BLaER1 (cell line): ENCODE data around the gene WSB2.
"Not testable (repeated sequence)": the region's sequence is repeated elsewhere in the genome, so short reads cannot be mapped to it uniquely, and the experiment has no call there.

Experiments used
- H3K27ac ChIP-seq: shearing (Covaris generic); formaldehyde crosslinking; 2 replicates; pipeline ENCODE4 v1.8.1; 2022
- H3K27me3 ChIP-seq: shearing (Covaris generic); formaldehyde crosslinking; 2 replicates; pipeline ENCODE4 v1.8.1; 2022
- H3K36me3 ChIP-seq: shearing (Covaris generic); formaldehyde crosslinking; 2 replicates; pipeline ENCODE4 v1.8.1; 2022
- H3K4me1 ChIP-seq: shearing (Covaris generic); formaldehyde crosslinking; 2 replicates; pipeline ENCODE4 v1.8.1; 2022
- H3K4me2 ChIP-seq: shearing (Covaris generic); formaldehyde crosslinking; 2 replicates; pipeline ENCODE4 v1.8.1; 2022
- H3K4me3 ChIP-seq: shearing (Covaris generic); formaldehyde crosslinking; 2 replicates; pipeline ENCODE4 v1.8.1; 2022
- H3K9ac ChIP-seq: shearing (Covaris generic); formaldehyde crosslinking; 2 replicates; pipeline ENCODE4 v1.8.1; 2022
- H3K9me3 ChIP-seq: shearing (Covaris generic); formaldehyde crosslinking; 2 replicates; pipeline ENCODE4 v1.8.1; 2022
- H4K20me1 ChIP-seq: shearing (Covaris generic); formaldehyde crosslinking; 2 replicates; pipeline ENCODE4 v1.8.1; 2022
- Cebpa-rat ChIP-seq: shearing (Covaris generic); IDR thresholded peaks from 2 replicates; pipeline ENCODE4 v1.8.1; 2022

The WSB2 gene

GRCh38 chr12:118020036-118020435 is 40.9 kb downstream of the WSB2 start:
- H3K27ac ChIP-seq = no peak overlapping the region
- TF ChIP-seq Cebpa-rat = no peak
- H3K4me3 ChIP-seq = no peak overlapping the region
- H3K9me3 ChIP-seq = no peaks in the 10 kb centered on the region
- H4K20me1 ChIP-seq = no peaks in the 10 kb centered on the region
- no peak overlapping the region for H3K9ac ChIP-seq
- peaks cover 37% of the 10 kb centered on the region for H3K4me1 ChIP-seq
- peaks cover 64% of the 10 kb centered on the region for H3K36me3 ChIP-seq
- no peaks in the 10 kb centered on the region for H3K27me3 ChIP-seq
- H3K4me2 ChIP-seq = no peak overlapping the region

- Histone ChIP-seq H3K4me2 (peak overlapping the region; percentile 93), H3K36me3 (peaks cover 45% of the 10 kb centered on the region), H3K27me3 (no peaks in the 10 kb centered on the region), H3K4me3 (peak overlapping the region; percentile 94), H3K9ac (peak overlapping the region; percentile 94), H4K20me1 (no peaks in the 10 kb centered on the region), H3K4me1 (peaks cover 37% of the 10 kb centered on the region), H3K27ac (no peak overlapping the region), H3K9me3 (no peaks in the 10 kb centered on the region)
- TF ChIP-seq Cebpa-rat = no peak
Observed at GRCh38 chr12:118017926-118018325, 43.1 kb downstream of the WSB2 start.

- peaks cover 33% of the 10 kb centered on the region for H3K36me3 ChIP-seq
- H3K4me1 ChIP-seq = peaks cover 37% of the 10 kb centered on the region
- peak within 1 kb of the TSS; percentile 94 for H3K4me3 ChIP-seq
- peak within 1 kb of the TSS; percentile 88 for H3K27ac ChIP-seq
- peak within 1 kb of the TSS; percentile 93 for H3K4me2 ChIP-seq
- no peaks in the 10 kb centered on the region for H3K27me3 ChIP-seq
- 0 out of 2 replicates have a peak, but pooled peaks cover 4% of the 10 kb centered on the region for H3K9me3 ChIP-seq
- H4K20me1 ChIP-seq = no peaks in the 10 kb centered on the region
- peak within 1 kb of the TSS; percentile 94 for H3K9ac ChIP-seq
- TF ChIP-seq Cebpa-rat = no peak
Observed at GRCh38 chr12:118016424-118017264, 44.3 kb downstream of the WSB2 start, which contains the start of gene RFC5. RFC5 (plus strand) TSS chr12:118016703; CDS start chr12:118016828, 125 bp downstream.

GRCh38 chr12:118015944-118016343 is 45.0 kb downstream of the WSB2 start:
- Histone ChIP-seq H3K4me3 (peak overlapping the region; percentile 94), H3K4me2 (peak overlapping the region; percentile 93), H3K27me3 (no peaks in the 10 kb centered on the region), H4K20me1 (no peaks in the 10 kb centered on the region), H3K27ac (no peak overlapping the region), H3K9me3 (0 out of 2 replicates have a peak, but pooled peaks cover 8% of the 10 kb centered on the region), H3K4me1 (peaks cover 37% of the 10 kb centered on the region), H3K36me3 (peaks cover 26% of the 10 kb centered on the region), H3K9ac (peak overlapping the region; percentile 94; the same call in 1 of the 2 replicates)
- no peak for TF ChIP-seq Cebpa-rat

GRCh38 chr12:118015306-118015705 is 45.7 kb downstream of the WSB2 start:
- peaks cover 19% of the 10 kb centered on the region for H3K36me3 ChIP-seq
- H3K4me2 ChIP-seq = no peak overlapping the region
- no peak for TF ChIP-seq Cebpa-rat
- no peaks in the 10 kb centered on the region for H3K27me3 ChIP-seq
- H3K4me1 ChIP-seq = peaks cover 37% of the 10 kb centered on the region
- H4K20me1 ChIP-seq = no peaks in the 10 kb centered on the region
- 0 out of 2 replicates have a peak, but pooled peaks cover 8% of the 10 kb centered on the region for H3K9me3 ChIP-seq
- no peak overlapping the region for H3K27ac ChIP-seq
- no peak overlapping the region for H3K9ac ChIP-seq
- no peak overlapping the region for H3K4me3 ChIP-seq

GRCh38 chr12:118013283-118013682 is 47.7 kb downstream of the WSB2 start:
- TF ChIP-seq Cebpa-rat = no peak
- H3K4me2 ChIP-seq = no peak overlapping the region
- 0 out of 2 replicates have a peak, but pooled peaks cover 8% of the 10 kb centered on the region for H3K9me3 ChIP-seq
- H3K4me3 ChIP-seq = no peak overlapping the region
- no peak overlapping the region for H3K9ac ChIP-seq
- H3K4me1 ChIP-seq = peaks cover 18% of the 10 kb centered on the region
- no peaks in the 10 kb centered on the region; the same call in 1 of the 2 replicates for H3K36me3 ChIP-seq
- H4K20me1 ChIP-seq = no peaks in the 10 kb centered on the region
- H3K27ac ChIP-seq = no peak overlapping the region
- H3K27me3 ChIP-seq = no peaks in the 10 kb centered on the region

- no peak overlapping the region for H3K27ac ChIP-seq
- no peaks in the 10 kb centered on the region for H4K20me1 ChIP-seq
- 0 out of 2 replicates have a peak, but pooled peaks cover 8% of the 10 kb centered on the region for H3K9me3 ChIP-seq
- H3K4me3 ChIP-seq = no peak overlapping the region
- H3K36me3 ChIP-seq = no peaks in the 10 kb centered on the region
- H3K9ac ChIP-seq = no peak overlapping the region
- no peak overlapping the region for H3K4me2 ChIP-seq
- TF ChIP-seq Cebpa-rat = no peak
- H3K4me1 ChIP-seq = peaks cover 5% of the 10 kb centered on the region
- no peaks in the 10 kb centered on the region for H3K27me3 ChIP-seq
Observed at GRCh38 chr12:118011961-118012360, 49.0 kb downstream of the WSB2 start.

GRCh38 chr12:118011377-118011776 is 49.6 kb downstream of the WSB2 start:
- Histone ChIP-seq H3K27me3 (no peaks in the 10 kb centered on the region), H3K4me3 (no peak overlapping the region), H3K4me1 (peaks cover 5% of the 10 kb centered on the region), H3K27ac (no peak overlapping the region), H3K4me2 (no peak overlapping the region), H3K9me3 (0 out of 2 replicates have a peak, but pooled peaks cover 8% of the 10 kb centered on the region), H3K36me3 (no peaks in the 10 kb centered on the region), H4K20me1 (no peaks in the 10 kb centered on the region), H3K9ac (no peak overlapping the region)
- TF ChIP-seq Cebpa-rat = no peak

- no peaks in the 10 kb centered on the region for H3K36me3 ChIP-seq
- no peak overlapping the region for H3K9ac ChIP-seq
- TF ChIP-seq Cebpa-rat = no peak
- no peak overlapping the region for H3K4me3 ChIP-seq
- peaks cover under 1% of the 10 kb centered on the region; the same call in 1 of the 2 replicates for H3K4me1 ChIP-seq
- H4K20me1 ChIP-seq = no peaks in the 10 kb centered on the region
- H3K27ac ChIP-seq = no peak overlapping the region
- H3K9me3 ChIP-seq = 0 out of 2 replicates have a peak, but pooled peaks cover 8% of the 10 kb centered on the region
- H3K27me3 ChIP-seq = no peaks in the 10 kb centered on the region
- H3K4me2 ChIP-seq = no peak overlapping the region
Observed at GRCh38 chr12:118010903-118011302, 50.1 kb downstream of the WSB2 start.

- H3K36me3 ChIP-seq, H3K27ac ChIP-seq, H3K9ac ChIP-seq, H3K27me3 ChIP-seq, H4K20me1 ChIP-seq, H3K4me3 ChIP-seq, H3K4me2 ChIP-seq, H3K4me1 ChIP-seq: not testable (repeated sequence)
- H3K9me3 ChIP-seq = peaks cover 11% of the 10 kb centered on the region
Observed at GRCh38 chr12:117999806-118000205, 61.2 kb downstream of the WSB2 start.
